ENCODE data around the gene PRM3.

DNA sequence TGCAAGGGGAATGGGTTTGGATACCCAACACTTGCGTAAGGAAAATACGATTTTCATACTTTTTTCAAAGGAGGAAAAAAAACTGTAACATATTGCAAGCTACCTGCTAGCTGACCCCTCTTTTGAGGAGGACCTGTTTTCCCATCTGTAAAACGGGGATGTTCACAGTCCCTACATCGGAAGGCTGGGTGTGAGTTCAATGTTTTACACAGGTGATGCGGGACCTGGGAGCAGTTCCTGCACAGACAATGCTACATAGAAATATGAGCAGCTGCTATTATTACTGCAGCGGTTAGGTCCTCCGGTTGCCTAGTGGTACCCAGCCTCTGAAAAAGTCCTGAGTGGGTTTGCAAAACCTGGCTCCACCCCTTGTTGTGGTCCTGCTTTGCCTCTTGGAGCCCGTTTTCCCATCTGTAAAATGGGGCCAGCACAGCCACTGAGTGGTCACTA is 20.9 kb downstream of the PRM3 start:
- TF ChIP-seq, protein P1, sequence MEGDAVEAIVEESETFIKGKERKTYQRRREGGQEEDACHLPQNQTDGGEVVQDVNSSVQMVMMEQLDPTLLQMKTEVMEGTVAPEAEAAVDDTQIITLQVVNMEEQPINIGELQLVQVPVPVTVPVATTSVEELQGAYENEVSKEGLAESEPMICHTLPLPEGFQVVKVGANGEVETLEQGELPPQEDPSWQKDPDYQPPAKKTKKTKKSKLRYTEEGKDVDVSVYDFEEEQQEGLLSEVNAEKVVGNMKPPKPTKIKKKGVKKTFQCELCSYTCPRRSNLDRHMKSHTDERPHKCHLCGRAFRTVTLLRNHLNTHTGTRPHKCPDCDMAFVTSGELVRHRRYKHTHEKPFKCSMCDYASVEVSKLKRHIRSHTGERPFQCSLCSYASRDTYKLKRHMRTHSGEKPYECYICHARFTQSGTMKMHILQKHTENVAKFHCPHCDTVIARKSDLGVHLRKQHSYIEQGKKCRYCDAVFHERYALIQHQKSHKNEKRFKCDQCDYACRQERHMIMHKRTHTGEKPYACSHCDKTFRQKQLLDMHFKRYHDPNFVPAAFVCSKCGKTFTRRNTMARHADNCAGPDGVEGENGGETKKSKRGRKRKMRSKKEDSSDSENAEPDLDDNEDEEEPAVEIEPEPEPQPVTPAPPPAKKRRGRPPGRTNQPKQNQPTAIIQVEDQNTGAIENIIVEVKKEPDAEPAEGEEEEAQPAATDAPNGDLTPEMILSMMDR (IDR thresholded peaks at IDR 0.05), result no peak
- TF ChIP-seq ZFX (IDR thresholded peaks at IDR 0.05; ENCODE audit: borderline replicate concordance), result no peak

Data from 22Rv1 (cell line).